HG03521 (cell line): ENCODE measurements around the gene CGREF1.

Source experiments
- ATAC-seq: cut with Tn5 transposase; IDR thresholded peaks from one replicate; pipeline ENCODE4 v1.9.1; 2021; ENCODE audit warnings: mild to moderate bottlenecking, moderate library complexity; ENCODE audit not compliant: unreplicated experiment

Gene CGREF1, protein sequence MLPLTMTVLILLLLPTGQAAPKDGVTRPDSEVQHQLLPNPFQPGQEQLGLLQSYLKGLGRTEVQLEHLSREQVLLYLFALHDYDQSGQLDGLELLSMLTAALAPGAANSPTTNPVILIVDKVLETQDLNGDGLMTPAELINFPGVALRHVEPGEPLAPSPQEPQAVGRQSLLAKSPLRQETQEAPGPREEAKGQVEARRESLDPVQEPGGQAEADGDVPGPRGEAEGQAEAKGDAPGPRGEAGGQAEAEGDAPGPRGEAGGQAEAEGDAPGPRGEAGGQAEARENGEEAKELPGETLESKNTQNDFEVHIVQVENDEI

DNA sequence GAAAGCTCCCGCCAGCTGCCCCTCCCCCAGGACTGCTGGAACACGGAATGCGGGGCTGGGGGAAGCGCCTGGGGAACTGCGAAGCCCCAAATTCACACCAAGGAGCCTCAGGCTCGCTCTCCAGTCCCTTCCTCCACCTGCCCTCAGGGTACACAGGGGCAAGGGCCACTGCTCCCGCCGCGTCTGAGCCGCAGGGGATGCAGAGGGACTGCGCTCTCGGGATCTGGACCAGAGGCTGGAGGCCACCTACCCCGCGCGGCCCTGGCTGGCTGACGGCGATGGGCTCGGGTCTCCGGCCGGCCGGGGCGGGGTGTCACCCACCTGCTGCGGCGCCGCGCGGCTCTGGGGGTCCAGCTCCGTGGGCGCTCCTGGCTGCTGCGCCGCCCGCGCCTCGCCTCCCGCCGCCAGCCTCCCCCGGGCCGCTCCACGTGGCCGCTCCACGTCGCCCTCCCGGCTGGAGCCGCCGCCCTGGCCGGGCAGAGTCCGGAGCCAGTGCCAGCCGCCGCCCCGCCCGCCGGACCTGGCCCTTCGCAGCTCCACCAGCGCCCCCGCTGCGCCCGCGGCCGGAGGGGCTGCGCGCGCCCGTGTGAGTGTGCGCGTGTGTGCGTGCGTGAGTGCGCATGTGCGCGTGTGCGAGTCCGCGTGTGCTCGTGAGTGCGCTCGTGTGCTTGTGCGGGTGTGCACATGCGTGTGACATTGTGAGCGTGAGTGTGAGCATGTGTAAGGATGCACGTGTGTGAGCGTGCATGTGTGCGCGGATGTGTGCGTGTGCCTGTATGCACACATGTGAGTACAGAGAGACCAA, at the start of gene CGREF1:
Gene CGREF1 (minus strand): TSS at position 604 of the 805 bp plus-strand sequence. CDS start 14,762 bp downstream, outside the sequence.
- ATAC-seq = no peak

DNA sequence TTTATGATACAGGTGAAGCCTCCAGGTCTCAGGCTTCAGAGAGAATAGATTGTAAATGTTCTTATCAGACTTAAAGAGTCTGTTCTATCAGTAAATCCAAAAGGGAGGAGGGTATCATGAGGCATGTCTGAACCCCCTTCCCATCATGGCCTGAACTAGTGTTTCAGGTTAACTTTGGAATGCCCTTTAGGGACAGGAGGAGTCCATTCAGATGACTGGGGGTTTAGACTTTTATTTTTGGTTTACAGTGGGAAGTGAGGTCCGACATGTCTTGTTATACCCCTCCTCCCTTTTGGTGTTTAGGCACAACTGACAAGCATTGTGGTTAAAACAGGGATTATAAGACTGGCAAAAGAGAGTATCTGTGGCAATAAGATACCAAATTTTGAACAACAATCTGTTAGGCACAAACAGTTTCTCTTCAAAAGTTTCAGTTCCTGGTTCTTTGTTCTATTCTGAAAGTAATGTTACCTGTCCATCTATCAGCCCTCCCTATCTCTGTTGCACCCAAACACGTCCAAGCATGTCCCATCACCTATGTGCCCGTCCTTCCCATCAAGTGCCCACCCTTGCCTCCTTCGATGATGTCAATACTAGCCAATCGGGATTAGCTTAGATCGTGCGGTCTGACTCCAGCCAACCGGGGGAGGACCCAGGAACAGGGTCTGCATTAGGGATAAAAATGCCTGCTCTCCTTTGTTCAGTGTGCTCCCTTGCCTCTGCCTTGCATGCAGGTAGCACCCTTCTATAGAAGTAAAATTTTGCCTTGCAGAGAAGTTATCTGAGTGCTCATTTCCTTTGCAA, 46.2 kb upstream of the CGREF1 start:
- no peak for ATAC-seq

DNA sequence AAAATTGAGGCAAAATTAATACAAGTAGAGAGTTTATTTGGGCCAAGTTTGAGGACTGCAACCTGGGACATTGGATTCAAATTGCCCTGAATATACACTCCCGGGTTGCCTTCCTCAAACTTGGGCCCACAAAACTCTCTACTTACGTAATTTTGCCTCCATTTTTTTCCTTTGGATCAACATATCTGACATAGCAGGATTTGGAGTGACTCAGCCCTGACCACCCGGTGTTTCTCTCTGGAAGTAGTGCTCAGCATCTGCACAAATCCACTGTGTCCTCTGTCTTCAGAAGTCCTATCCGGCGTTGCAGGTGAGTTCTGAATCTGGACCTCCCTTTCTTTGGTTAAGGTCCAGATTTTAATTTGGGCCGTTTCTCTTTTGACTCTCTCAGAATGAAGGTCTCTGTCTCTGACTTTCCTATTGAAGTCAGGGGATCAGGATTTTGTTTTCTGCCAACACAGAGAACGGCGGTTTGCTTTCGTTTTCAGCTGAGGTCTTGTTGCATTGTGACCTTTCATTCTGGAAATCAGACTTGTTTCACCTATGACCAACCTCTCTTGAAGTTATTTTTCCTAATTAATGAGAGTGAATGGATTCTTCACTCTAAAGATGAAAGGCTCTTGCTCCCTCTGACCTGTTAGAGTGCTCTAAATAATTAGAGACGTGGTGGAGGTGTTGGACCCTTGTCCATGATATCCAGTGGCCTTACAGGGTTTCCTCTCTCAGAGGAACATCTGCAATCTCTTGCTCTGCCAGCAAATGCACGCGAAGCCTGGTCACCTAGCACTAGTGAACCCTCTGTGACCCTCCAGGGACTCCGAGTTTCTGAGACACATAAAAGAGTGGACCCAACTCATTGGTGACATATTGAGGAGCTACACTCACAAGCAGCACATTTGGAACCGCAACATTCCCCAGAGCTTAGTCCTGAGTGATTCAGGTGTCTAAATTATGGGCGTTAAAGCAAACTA, 43.5 kb upstream of the CGREF1 start:
- ATAC-seq = no peak

DNA sequence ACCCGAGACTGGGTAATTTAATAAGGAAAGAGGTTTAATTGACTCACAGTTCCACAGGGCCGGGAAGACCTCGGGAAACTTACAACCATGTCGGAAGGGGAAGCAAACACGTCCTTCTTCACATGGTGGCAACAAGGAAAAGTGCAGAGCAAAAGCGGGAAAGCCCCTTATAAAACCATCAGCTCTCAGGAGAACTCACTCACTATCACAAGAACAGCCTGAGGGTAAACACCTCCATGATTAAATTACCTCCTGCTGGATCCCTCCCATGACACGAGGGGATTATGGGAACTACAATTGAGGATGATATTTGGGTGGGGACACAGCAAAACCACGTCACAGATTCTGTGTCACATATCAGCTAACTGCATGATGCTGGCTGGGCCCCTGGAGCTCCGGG, 41.3 kb upstream of the CGREF1 start:
- no peak for ATAC-seq

DNA sequence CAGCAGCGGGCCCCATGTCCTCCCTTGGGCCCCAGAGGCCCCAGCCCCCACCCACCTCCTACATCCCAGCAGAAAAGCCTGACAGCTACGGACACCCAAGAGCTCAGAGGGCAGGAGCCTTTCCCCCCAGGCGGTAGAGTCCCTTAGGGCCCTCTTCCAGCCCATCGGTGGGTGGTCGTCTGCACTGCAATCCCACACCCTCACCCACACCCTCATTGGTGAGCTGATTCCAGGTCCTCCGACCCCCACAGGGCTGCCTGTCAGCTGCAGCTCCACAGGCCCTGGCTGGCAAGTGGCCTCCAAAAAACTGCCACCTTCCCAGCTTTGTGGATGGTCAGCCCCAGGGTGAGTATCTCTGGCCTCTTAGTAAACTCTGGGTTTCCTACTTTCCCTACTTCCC, 40.3 kb upstream of the CGREF1 start:
- ATAC-seq = no peak

DNA sequence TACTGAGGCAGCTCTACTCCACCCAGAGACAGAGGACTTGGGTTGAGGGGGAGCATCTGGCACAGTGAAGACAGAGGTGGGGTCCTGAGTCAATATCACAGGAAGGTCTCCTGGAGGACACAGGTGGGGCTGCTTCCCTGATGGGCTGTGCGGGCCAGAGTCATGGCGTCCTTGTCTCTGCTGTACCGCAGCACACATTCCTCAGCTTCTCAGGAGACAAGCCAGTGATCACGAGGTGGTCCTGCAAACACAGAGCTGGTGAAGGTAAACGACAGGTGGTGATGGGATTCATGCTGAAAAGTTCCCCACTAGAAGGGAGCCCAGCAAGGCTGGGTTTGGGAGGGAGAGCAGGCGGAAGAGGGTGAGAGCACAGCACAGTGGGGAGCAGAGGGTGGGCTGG, 39.5 kb upstream of the CGREF1 start:
- no peak for ATAC-seq

DNA sequence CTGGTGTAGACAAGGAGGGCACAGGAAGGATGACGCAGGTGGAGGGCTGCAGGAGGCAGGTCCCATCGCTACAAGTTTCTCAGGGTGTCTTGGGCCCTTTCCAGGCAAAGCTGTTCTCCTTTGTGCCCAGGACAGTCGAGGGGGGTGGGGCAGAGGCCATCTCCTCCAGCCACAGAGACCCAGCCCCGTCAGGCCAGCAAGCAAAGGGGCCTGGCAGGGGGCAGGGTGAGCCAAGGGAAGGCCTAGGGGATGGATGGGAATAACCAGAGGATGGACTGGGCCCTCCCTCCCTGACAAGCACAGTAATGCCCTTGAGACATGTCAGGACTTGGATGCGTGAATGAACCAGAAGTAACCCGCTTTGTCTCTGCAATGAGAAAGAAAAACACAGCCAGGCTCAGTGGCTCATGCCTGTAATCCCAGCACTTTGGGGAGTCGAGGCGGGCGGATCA, 36.2 kb upstream of the CGREF1 start:
- no peak for ATAC-seq

DNA sequence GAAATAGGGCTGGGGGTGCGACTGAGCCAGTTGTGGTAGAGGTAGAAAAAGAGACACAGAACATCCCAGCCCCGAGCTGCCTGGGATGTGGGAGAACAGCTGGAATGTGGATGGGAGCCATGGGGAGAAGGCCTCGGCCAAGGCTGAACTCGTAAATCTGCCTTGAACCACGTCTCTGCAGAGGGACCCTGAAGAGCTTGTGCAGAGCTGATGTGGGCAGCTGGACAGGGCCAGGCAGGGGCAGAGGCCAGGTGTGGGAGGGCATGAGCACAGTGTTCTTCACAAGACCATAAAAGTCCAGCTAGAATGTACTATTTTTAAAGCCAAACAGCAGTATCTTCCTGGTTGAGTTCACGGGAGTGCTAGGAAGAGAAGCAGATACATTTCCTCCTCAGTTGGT, 35.6 kb upstream of the CGREF1 start:
- no peak for ATAC-seq

DNA sequence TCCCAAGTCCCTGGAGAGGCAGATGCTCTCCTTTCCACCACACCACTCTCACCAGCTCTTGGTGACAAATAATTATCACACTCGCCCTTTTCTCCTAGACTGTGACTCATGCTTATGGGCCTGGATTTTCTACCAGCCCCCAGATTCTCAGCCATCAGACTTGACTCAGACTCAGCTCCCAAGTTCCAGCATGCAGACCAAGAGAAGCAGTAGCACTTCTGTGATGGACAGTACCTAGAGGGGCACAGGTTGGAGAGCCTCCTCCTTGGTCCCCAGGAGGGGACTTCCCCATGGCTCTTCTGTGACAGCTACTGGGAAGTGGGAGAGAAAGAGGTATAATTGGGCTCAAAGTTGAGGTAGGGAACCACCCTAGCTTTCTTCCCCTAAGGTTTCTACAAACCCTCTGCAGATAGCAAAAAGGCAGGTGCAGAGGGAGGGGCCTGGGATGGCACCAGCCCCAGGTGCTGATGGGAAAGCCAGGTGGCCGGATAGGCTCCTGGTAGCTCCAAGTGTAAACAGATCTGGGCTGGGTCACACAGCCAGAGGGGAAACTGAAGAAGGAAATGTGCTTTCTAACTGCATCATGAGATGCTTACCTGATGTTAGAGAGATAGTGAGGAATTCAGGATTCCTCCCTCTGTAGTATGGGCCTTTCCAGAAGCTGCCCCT, 34.0 kb upstream of the CGREF1 start:
- ATAC-seq = no peak

DNA sequence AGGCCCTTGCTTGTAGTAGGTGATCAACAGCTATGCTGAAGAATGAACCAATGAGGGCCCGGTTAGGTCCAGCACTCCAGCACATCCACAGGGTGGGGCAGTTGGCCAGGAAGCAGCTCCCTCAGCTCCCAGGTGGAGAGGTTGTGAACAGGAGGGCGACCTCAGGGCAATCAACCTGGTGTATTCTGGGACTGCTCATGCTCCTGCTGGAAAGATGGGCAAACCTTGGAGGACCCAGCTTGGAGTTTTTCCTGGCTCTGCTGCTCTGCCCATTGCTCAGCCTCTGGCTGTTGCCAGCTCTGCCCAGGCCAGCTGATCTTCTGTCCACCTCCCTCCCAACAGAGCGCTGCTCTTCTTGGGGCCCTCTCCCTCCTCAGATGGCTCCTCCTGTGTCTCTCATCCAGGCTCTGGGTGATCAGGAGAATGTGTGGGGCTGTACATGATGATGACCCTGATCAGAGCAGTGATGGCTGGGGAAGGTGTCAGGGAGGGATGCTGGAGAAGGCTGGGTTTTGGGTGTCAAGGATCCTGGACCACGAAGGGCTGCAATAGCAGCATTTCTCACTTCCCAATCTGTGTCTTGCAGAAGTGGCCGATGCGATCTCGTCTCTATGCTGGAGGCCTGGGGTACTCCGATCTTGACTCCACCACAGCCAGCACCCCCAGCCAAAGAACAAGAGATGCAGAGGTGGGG, 33.3 kb upstream of the CGREF1 start:
- no peak for ATAC-seq

DNA sequence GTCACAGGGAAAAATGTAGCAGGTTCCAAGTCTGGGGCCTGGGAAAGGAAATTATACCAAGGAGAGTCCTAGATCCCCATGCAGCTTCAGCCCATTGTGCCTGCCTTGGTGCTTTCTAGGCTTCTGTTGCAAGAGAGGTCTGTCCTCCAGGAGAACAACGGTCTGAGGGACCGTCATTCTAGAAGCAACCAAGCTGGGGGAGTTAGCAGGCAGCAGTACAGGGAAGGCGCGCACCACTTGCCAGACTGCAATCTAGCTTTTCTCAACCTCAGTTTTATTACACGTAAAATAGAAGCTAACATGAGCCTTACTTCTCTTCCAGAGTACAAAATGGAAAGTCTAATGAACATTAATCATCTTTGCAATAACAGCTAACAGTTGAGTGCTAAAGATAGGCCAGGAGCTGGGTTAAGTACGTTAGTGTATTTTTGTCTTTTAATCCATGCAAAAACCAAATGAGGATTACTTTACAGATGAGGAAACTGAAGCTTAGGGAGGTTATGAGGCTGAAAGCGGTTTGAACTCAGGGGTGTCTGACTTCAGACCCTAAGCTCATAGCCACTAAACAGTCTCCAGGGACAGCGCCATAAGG, 31.8 kb upstream of the CGREF1 start:
- no peak for ATAC-seq

DNA sequence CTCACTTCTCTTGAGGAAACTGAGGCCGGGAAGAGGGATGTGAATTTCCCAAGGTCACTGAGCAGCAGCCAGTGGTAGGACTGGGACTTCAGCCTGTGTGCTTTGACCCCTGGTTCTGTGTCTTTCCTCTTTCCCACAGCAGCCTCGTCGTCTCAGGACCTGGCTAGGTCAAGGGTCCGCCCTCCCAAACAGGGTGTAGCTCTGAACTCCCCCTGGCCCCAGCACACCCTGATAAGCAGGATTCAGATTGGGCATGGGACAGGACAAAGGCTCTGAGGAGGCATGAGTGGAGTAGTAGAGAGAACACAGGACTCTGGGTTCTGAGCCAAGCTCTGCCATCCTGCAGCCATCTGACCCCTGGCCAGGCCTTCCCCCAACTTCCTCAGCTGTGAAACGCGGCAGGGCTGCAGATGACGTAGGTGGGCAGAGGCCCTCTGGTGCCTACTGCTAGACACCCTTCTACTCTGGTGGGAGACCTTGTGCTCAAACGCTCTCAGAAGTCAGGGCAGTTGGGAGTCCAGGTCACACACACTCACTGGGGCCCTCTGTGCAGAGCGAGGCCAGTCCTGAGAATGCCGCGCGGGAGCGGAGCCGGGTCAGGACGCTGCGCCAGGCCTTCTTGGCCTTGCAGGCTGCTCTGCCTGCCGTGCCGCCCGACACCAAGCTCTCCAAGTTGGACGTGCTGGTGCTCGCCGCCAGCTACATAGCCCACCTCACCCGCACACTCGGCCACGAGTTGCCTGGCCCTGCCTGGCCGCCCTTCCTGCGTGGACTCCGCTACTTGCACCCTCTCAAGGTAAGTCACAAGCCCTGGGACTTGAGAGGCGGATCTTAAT, 30.9 kb upstream of the CGREF1 start:
- ATAC-seq = no peak

DNA sequence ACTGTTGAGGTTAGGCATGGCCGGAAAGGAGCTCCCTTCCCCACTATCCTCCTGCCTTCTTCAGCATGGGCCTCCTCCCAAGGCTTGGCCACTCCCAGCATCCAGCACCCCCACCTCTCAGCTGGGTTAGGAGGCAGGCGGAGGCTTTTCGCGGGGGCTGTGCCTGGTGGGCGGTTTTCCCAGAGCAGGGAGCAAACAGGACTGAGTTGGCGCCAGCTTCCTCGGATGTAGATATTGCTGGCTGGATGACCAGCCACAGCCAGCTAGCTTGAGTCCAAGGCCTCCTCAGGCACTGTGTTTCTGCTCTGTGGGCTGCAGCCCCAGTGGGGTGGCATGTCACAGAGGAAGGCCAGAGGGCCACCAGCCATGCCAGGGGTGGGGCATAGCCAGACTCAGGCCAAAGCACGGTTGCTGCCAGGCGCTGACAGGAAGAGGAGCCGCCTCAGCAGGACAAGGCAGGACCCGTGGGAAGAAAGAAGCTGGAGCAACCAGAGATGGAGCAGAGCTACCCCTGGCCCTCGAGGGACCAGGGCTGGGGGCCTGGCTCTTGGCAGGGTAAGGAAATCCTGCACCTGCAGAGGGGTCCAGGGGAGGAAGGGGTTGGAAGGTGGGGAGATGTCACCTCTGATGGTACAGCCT, 30.0 kb upstream of the CGREF1 start, which contains the start of gene TCF23:
Gene TCF23 (plus strand): TSS at position 204 of the 639 bp plus-strand sequence. CDS start 130 bp downstream, at position 334.
- ATAC-seq = no peak

DNA sequence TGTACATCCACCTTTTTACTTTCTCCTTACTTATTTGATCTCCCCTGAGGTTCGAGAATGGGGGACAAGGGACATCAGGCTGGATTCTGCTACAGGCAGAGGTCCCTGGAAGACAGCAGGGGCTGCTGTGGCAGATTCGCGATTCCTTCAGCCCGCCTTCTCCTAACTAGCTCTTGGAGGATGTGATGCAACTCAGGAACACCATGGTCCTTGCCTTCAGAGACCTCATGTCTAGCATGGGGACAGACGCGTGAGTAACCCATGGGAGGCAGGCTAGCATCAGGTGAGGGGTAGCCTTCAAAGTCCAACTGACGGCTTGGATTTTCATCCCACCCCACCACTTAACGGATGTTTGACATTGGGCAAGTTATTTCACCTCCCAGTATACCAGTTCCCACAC, 29.0 kb upstream of the CGREF1 start:
- no peak for ATAC-seq

DNA sequence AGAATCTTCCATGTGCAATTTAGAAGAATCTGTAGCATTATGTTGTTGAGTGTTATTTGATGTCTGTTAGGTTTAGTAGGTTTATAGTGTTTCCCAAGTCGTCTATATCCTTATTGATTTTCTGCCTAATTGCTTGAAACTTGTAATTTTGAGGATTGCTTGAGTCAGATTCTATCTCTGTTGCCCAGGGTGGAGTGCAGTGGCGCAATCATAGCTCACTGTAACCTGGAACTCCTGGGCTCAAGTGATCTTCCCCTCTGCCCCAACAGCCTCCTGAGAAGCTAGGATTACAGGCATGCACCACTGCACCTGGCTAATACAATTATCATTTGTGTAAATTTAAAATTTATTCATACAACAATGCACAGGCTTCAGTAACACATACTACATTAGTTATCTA, 26.8 kb upstream of the CGREF1 start:
- ATAC-seq = no peak

DNA sequence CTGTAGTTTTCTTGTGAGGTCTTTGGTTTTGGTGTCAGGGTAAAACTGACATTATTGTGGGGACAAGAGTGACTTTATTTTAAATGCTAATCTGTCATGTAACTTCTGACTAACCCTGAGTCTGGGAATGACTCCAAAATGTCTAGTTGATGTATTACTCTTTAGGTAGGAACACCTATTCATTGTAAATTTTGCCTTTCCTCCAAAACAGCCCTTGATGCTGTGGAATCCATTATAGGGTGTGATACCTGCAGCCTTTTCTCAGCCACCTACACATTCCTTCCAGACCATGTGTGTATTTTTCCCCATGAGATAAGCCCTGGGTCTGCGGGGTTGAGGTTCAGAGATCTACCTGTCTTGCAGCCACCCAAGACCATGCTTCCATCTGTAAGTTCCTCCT, 24.4 kb upstream of the CGREF1 start:
- ATAC-seq = no peak

DNA sequence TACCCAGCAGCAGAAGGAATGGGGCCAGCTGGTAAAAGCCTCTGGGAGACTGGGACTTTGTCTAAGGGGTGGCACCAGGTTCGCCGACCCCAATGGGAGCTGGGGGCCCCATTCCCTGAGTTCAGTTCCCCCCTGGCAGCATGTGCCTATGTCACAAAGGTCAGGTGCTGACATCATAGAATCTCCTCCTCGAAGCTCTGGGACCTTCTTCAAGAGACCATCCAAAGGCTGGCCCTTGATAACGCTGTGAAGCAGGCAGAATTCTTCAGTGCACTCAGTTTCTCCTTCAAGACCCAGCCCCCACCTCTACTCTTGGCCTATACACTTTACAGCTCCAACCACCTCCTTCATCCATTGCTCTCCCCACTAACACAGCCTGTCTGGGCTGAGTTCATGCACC, 20.4 kb upstream of the CGREF1 start, which contains the start of gene PRR30:
Gene PRR30 (minus strand): TSS at position 101 of the 400 bp plus-strand sequence. CDS start 1,081 bp downstream, outside the sequence.
- no peak for ATAC-seq
